Stomach smooth muscle (tissue), 2 donors: ENCODE data around the gene JAM3.

Source experiments
- H3K27ac ChIP-seq: one replicate; pipeline ENCODE4 v1.7.0; 2013; ENCODE audit warnings: mild to moderate bottlenecking, low read length, inconsistent platforms
- H3K27me3 ChIP-seq, 2 donors: one replicate each; pipeline ENCODE4 v1.7.0; 2013; ENCODE audit warnings: low read length in 2 of 2; ENCODE audit not compliant: insufficient read depth in 2 of 2, control insufficient read depth in 1 of 2
- H3K36me3 ChIP-seq, 2 donors: one replicate each; pipeline ENCODE4 v1.7.0; 2013; ENCODE audit warnings: low read length in 2 of 2; ENCODE audit not compliant: control insufficient read depth in 2 of 2, insufficient read depth in 2 of 2
- H3K4me1 ChIP-seq: one replicate; pipeline ENCODE4 v1.7.0; 2013; ENCODE audit warnings: low read length; ENCODE audit not compliant: control insufficient read depth, insufficient read depth
- H3K4me3 ChIP-seq, 2 donors: one replicate each; pipeline ENCODE4 v1.7.0; 2013; ENCODE audit warnings: low read length in 2 of 2
- H3K9ac ChIP-seq, 2 donors: one replicate each; pipeline ENCODE4 v1.7.0; 2013; ENCODE audit warnings: low read length in 2 of 2, mild to moderate bottlenecking in 1 of 2
- H3K9me3 ChIP-seq, 2 donors: one replicate each; pipeline ENCODE4 v1.7.0; 2013; ENCODE audit warnings: low read length in 2 of 2; ENCODE audit not compliant: control insufficient read depth in 2 of 2
- donor health status: healthy.
- donor health status: Pancreatic carcinoma.

Gene JAM3

GRCh38 chr11:134151083-134151747 lies 82.3 kb downstream of the JAM3 start:
- Histone ChIP-seq H3K9ac (no peak overlapping the region), H3K36me3 (peaks cover 32 to 34% of the 10 kb centered on the region in 2 donors), H3K27ac (peak overlapping the region; percentile 58), H3K4me3 (no peak overlapping the region), H3K27me3 (no peaks in the 10 kb centered on the region), H3K9me3 (no peaks in the 10 kb centered on the region), H3K4me1 (peaks cover 17% of the 10 kb centered on the region)

- no peak overlapping the region for H3K9ac ChIP-seq
- no peak overlapping the region for H3K4me3 ChIP-seq
- H3K9me3 ChIP-seq: no peaks in the 10 kb centered on the region
- peaks cover 28 to 33% of the 10 kb centered on the region in 2 donors for H3K36me3 ChIP-seq
- no peak overlapping the region for H3K27ac ChIP-seq
- H3K27me3 ChIP-seq: no peaks in the 10 kb centered on the region
- H3K4me1 ChIP-seq: peaks cover 15% of the 10 kb centered on the region
Measured at GRCh38 chr11:134152696-134153095, 83.8 kb downstream of the JAM3 start.

- H3K27ac ChIP-seq: no peak overlapping the region
Measured at GRCh38 chr11:134153147-134153905, 84.5 kb downstream of the JAM3 start.

GRCh38 chr11:134154441-134154840 lies 85.6 kb downstream of the JAM3 start:
- H3K9me3 ChIP-seq: no peaks in the 10 kb centered on the region
- H3K36me3 ChIP-seq: peaks cover 22 to 34% of the 10 kb centered on the region in 2 donors
- peaks cover 12% of the 10 kb centered on the region for H3K4me1 ChIP-seq
- no peaks in the 10 kb centered on the region for H3K27me3 ChIP-seq
- H3K4me3 ChIP-seq: no peak overlapping the region
- no peak overlapping the region for H3K9ac ChIP-seq
- no peak overlapping the region for H3K27ac ChIP-seq

More at GRCh38 chr11:134153147-134153905, 84.5 kb downstream of the JAM3 start:
- peaks cover 28 to 39% of the 10 kb centered on the region in 2 donors for H3K36me3 ChIP-seq
- H3K4me3 ChIP-seq: no peak overlapping the region
- H3K9me3 ChIP-seq: no peaks in the 10 kb centered on the region
- H3K9ac ChIP-seq: no peak overlapping the region
- H3K4me1 ChIP-seq: peaks cover 12% of the 10 kb centered on the region
- H3K27me3 ChIP-seq: no peaks in the 10 kb centered on the region

GRCh38 chr11:134155456-134155855 lies 86.6 kb downstream of the JAM3 start:
- H3K27ac ChIP-seq: no peak overlapping the region
- H3K9me3 ChIP-seq: no peaks in the 10 kb centered on the region
- no peak overlapping the region for H3K4me3 ChIP-seq
- H3K36me3 ChIP-seq: peaks cover 20 to 41% of the 10 kb centered on the region in 2 donors
- H3K27me3 ChIP-seq: no peaks in the 10 kb centered on the region
- H3K9ac ChIP-seq: no peak overlapping the region
- H3K4me1 ChIP-seq: peaks cover 11% of the 10 kb centered on the region

- H3K27ac ChIP-seq: no peak overlapping the region
- H3K4me1 ChIP-seq: peaks cover 6% of the 10 kb centered on the region
- H3K9ac ChIP-seq: no peak overlapping the region
- no peaks in the 10 kb centered on the region for H3K9me3 ChIP-seq
- H3K36me3 ChIP-seq: peaks cover 15 to 42% of the 10 kb centered on the region in 2 donors
- H3K27me3 ChIP-seq: no peaks in the 10 kb centered on the region
- no peak overlapping the region for H3K4me3 ChIP-seq
Measured at GRCh38 chr11:134155946-134156865, 87.3 kb downstream of the JAM3 start.

- Histone ChIP-seq H3K36me3 (peaks cover 10 to 42% of the 10 kb centered on the region in 2 donors), H3K4me3 (no peak overlapping the region), H3K4me1 (peaks cover 6% of the 10 kb centered on the region), H3K27ac (no peak overlapping the region), H3K27me3 (no peaks in the 10 kb centered on the region), H3K9ac (no peak overlapping the region), H3K9me3 (no peaks in the 10 kb centered on the region)
Measured at GRCh38 chr11:134157451-134157850, 88.6 kb downstream of the JAM3 start.

GRCh38 chr11:134158023-134158422 lies 89.2 kb downstream of the JAM3 start:
- no peak overlapping the region for H3K4me3 ChIP-seq
- peaks cover under 1% of the 10 kb centered on the region for H3K4me1 ChIP-seq
- no peak overlapping the region for H3K9ac ChIP-seq
- H3K9me3 ChIP-seq: no peaks in the 10 kb centered on the region
- no peak overlapping the region for H3K27ac ChIP-seq
- H3K36me3 ChIP-seq: peaks cover 6 to 42% of the 10 kb centered on the region in 2 donors
- H3K27me3 ChIP-seq: no peaks in the 10 kb centered on the region

- no peak overlapping the region for H3K27ac ChIP-seq
- no peaks in the 10 kb centered on the region for H3K9me3 ChIP-seq
- no peak overlapping the region for H3K4me3 ChIP-seq
- peaks cover 8 to 35% of the 10 kb centered on the region in 2 donors for H3K36me3 ChIP-seq
- H3K9ac ChIP-seq: no peak overlapping the region
- H3K4me1 ChIP-seq: no peaks in the 10 kb centered on the region
- no peaks in the 10 kb centered on the region for H3K27me3 ChIP-seq
Measured at GRCh38 chr11:134159652-134160051, 90.8 kb downstream of the JAM3 start.

- Histone ChIP-seq H3K4me1 (no peaks in the 10 kb centered on the region), H3K4me3 (no peak overlapping the region), H3K27me3 (no peaks in the 10 kb centered on the region), H3K36me3 (peaks cover 33% of the 10 kb centered on the region in 2 donors), H3K9me3 (no peaks in the 10 kb centered on the region), H3K9ac (no peak overlapping the region), H3K27ac (no peak overlapping the region)
Measured at GRCh38 chr11:134164490-134165370, 95.9 kb downstream of the JAM3 start.
